Limb (tissue), 2 donors: ENCODE results near the gene KRTAP25-1.

Experiments
- DNase-seq, 2 donors: peaks; one replicate each; pipeline ENCODE4 v3.0.0-alpha.2; 2016; ENCODE audit errors: extremely low spot score in 2 of 2

Gene KRTAP25-1

GRCh38 chr21:30249936-30250335, 39.4 kb downstream of the KRTAP25-1 start:
- no peak for DNase-seq

GRCh38 chr21:30248844-30249243, 40.5 kb downstream of the KRTAP25-1 start:
- no peak for DNase-seq

GRCh38 chr21:30245061-30245460, 44.3 kb downstream of the KRTAP25-1 start:
- peak in 1 of 2 donors; percentile 8 for DNase-seq

- no peak for DNase-seq
These were observed 45.6 kb downstream of the KRTAP25-1 start for GRCh38 chr21:30243691-30244090.

- no peak for DNase-seq
These were observed 48.7 kb downstream of the KRTAP25-1 start for GRCh38 chr21:30240661-30241060.
